HepG2 (cell line): ENCODE measurements around the gene TGFBI.

ENCODE experiments used
- ATF7 ChIP-seq, 2 experiments: fragments of 450-650 bp in 1 of 2; sonication (generic) in 1 of 2; formaldehyde crosslinking in 1 of 2; IDR thresholded peaks; 2 replicates each; pipeline versions ENCODE4 v1.4.0 to v1.6.1; 2016 to 2020; ENCODE audit warnings: antibody characterized with exemption in 1 of 2, mild to moderate bottlenecking in 1 of 2, missing genetic modification reagents in 1 of 2
- BHLHE40 ChIP-seq: IDR thresholded peaks from 2 replicates; pipeline ENCODE4 v1.6.1; 2011; ENCODE audit warnings: low read length, improper control_type of control experiment
- ERF ChIP-seq: IDR thresholded peaks from 2 replicates; pipeline ENCODE4 v1.6.1; 2018; ENCODE audit warnings: missing biosample characterization, missing genetic modification reagents
- GATA4 ChIP-seq: sonication (generic); IDR thresholded peaks from 2 replicates; pipeline ENCODE4 v1.6.1; 2016; ENCODE audit warnings: antibody characterized with exemption, low read depth, borderline replicate concordance
- KLF16 ChIP-seq, 2 experiments: sonication (generic) in 1 of 2; formaldehyde crosslinking in 1 of 2; IDR thresholded peaks; 2 replicates each; pipeline versions ENCODE4 v1.6.1 to v1.8.0; 2016 to 2023; ENCODE audit warnings: missing genetic modification reagents in 2 of 2, missing compliant biosample characterization in 1 of 2
- MYNN ChIP-seq: sonication (generic); formaldehyde crosslinking; IDR thresholded peaks from 2 replicates; pipeline ENCODE4 v1.4.0; 2020; ENCODE audit warnings: mild to moderate bottlenecking, low read depth, missing genetic modification reagents
- POLR2AphosphoS5 ChIP-seq: IDR thresholded peaks from 2 replicates; pipeline ENCODE4 v1.6.1; 2012; ENCODE audit warnings: low read depth, low read length
- RXRB ChIP-seq: IDR thresholded peaks from 2 replicates; pipeline ENCODE4 v1.6.1; 2016; ENCODE audit warnings: borderline replicate concordance, missing genetic modification reagents, missing compliant biosample characterization
- ZBTB1 ChIP-seq: sonication (generic); formaldehyde crosslinking; IDR thresholded peaks from 2 replicates; pipeline ENCODE4 v1.4.0; 2020; ENCODE audit warnings: missing genetic modification reagents, borderline replicate concordance
- TF ChIP-seq, protein P1 (sequence below): sonication (generic); formaldehyde crosslinking; IDR thresholded peaks from 2 replicates; pipeline ENCODE4 v1.5.0; 2020; ENCODE audit warnings: mild to moderate bottlenecking, missing genetic modification reagents, moderate library complexity
- TF ChIP-seq, protein P2 (sequence below): sonication (generic); formaldehyde crosslinking; IDR thresholded peaks from 2 replicates; pipeline ENCODE4 v1.9.0; 2021; ENCODE audit warnings: mild to moderate bottlenecking, missing genetic modification reagents
- TF ChIP-seq, protein P3 (sequence below): IDR thresholded peaks from 2 replicates; pipeline ENCODE4 v1.6.1; 2016; ENCODE audit warnings: low read depth, borderline replicate concordance
- TF ChIP-seq, protein P4 (sequence below): sonication (generic); formaldehyde crosslinking; IDR thresholded peaks from 2 replicates; pipeline ENCODE4 v1.4.0; 2020; ENCODE audit warnings: missing genetic modification reagents

DNA sequence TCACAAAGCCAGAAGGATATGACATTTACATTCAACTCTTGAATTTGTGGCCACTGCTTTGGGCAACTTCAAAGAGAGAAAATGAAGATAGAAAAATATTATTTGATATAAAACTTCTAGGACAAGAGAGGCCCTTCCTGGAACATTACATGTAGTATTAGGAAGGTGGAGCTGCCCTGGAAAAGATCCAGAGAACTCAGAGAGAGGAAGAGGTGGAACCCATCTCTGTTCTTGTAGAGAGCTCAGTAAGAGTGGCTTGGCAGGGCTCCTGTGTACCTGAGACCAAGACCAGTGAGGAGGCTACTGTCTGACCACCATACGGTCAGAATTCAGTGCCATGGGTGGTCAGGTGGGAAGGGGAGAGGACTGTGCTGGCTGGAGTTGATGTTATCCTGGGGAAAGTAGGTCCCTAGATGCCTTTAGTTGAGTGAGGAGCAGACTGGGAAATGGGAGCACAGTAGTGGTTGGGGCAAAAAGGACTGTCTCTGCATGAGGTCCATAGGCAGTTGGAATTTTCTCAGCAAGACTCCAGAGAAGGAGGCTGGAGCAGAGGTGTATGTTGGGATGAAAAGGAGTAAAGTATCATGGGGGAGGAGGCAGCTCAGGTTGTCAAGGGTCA, 7.6 kb downstream of the TGFBI start:
- TF ChIP-seq, protein P1, sequence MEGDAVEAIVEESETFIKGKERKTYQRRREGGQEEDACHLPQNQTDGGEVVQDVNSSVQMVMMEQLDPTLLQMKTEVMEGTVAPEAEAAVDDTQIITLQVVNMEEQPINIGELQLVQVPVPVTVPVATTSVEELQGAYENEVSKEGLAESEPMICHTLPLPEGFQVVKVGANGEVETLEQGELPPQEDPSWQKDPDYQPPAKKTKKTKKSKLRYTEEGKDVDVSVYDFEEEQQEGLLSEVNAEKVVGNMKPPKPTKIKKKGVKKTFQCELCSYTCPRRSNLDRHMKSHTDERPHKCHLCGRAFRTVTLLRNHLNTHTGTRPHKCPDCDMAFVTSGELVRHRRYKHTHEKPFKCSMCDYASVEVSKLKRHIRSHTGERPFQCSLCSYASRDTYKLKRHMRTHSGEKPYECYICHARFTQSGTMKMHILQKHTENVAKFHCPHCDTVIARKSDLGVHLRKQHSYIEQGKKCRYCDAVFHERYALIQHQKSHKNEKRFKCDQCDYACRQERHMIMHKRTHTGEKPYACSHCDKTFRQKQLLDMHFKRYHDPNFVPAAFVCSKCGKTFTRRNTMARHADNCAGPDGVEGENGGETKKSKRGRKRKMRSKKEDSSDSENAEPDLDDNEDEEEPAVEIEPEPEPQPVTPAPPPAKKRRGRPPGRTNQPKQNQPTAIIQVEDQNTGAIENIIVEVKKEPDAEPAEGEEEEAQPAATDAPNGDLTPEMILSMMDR (CRISPR knock-in tag), result no peak
- TF ChIP-seq MYNN (CRISPR knock-in tag), result no peak
- TF ChIP-seq ATF7 (IDR thresholded peaks at IDR 0.05), result no peak
- no peak for TF ChIP-seq ATF7 (CRISPR knock-in tag; IDR thresholded peaks at IDR 0.05)
- TF ChIP-seq, protein P2, sequence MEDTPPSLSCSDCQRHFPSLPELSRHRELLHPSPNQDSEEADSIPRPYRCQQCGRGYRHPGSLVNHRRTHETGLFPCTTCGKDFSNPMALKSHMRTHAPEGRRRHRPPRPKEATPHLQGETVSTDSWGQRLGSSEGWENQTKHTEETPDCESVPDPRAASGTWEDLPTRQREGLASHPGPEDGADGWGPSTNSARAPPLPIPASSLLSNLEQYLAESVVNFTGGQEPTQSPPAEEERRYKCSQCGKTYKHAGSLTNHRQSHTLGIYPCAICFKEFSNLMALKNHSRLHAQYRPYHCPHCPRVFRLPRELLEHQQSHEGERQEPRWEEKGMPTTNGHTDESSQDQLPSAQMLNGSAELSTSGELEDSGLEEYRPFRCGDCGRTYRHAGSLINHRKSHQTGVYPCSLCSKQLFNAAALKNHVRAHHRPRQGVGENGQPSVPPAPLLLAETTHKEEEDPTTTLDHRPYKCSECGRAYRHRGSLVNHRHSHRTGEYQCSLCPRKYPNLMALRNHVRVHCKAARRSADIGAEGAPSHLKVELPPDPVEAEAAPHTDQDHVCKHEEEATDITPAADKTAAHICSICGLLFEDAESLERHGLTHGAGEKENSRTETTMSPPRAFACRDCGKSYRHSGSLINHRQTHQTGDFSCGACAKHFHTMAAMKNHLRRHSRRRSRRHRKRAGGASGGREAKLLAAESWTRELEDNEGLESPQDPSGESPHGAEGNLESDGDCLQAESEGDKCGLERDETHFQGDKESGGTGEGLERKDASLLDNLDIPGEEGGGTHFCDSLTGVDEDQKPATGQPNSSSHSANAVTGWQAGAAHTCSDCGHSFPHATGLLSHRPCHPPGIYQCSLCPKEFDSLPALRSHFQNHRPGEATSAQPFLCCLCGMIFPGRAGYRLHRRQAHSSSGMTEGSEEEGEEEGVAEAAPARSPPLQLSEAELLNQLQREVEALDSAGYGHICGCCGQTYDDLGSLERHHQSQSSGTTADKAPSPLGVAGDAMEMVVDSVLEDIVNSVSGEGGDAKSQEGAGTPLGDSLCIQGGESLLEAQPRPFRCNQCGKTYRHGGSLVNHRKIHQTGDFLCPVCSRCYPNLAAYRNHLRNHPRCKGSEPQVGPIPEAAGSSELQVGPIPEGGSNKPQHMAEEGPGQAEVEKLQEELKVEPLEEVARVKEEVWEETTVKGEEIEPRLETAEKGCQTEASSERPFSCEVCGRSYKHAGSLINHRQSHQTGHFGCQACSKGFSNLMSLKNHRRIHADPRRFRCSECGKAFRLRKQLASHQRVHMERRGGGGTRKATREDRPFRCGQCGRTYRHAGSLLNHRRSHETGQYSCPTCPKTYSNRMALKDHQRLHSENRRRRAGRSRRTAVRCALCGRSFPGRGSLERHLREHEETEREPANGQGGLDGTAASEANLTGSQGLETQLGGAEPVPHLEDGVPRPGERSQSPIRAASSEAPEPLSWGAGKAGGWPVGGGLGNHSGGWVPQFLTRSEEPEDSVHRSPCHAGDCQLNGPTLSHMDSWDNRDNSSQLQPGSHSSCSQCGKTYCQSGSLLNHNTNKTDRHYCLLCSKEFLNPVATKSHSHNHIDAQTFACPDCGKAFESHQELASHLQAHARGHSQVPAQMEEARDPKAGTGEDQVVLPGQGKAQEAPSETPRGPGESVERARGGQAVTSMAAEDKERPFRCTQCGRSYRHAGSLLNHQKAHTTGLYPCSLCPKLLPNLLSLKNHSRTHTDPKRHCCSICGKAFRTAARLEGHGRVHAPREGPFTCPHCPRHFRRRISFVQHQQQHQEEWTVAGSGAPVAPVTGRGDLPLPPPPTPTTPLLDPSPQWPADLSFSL, result no peak
- no peak for TF ChIP-seq POLR2AphosphoS5
- no peak for TF ChIP-seq GATA4
- no peak for TF ChIP-seq ZBTB1 (CRISPR knock-in tag)
- no peak for TF ChIP-seq BHLHE40
- TF ChIP-seq, protein P3, sequence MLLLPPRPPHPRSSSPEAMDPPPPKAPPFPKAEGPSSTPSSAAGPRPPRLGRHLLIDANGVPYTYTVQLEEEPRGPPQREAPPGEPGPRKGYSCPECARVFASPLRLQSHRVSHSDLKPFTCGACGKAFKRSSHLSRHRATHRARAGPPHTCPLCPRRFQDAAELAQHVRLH (CRISPR knock-in tag), result no peak
- no peak for TF ChIP-seq RXRB (CRISPR knock-in tag)
- no peak for TF ChIP-seq ERF (CRISPR knock-in tag)
- TF ChIP-seq KLF16 (CRISPR knock-in tag; IDR thresholded peaks at IDR 0.05), result no peak
- TF ChIP-seq, protein P4, sequence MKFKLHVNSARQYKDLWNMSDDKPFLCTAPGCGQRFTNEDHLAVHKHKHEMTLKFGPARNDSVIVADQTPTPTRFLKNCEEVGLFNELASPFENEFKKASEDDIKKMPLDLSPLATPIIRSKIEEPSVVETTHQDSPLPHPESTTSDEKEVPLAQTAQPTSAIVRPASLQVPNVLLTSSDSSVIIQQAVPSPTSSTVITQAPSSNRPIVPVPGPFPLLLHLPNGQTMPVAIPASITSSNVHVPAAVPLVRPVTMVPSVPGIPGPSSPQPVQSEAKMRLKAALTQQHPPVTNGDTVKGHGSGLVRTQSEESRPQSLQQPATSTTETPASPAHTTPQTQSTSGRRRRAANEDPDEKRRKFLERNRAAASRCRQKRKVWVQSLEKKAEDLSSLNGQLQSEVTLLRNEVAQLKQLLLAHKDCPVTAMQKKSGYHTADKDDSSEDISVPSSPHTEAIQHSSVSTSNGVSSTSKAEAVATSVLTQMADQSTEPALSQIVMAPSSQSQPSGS (CRISPR knock-in tag), result no peak
